Naive B cell (primary cell): Measurements from ENCODE around the gene CLASP1. TPM values are rescaled to one million over a fixed set of nuclear protein-coding genes. Genes with fewer than 3 reads are reported as not detected.
"Not testable (repeated sequence)": the region's sequence is repeated elsewhere in the genome, so short reads cannot be mapped to it uniquely, and the experiment has no call there.

Experiments
- ATAC-seq, 2 donors: fragments of 150-1000 bp; cut with Tn5 transposase; 2 replicates each; pipeline ENCODE4 v1.10.0; 2021; ENCODE audit warnings: low read depth in 2 of 2, mild to moderate bottlenecking in 2 of 2, moderate library complexity in 2 of 2
- DNase-seq: peaks from one replicate; pipeline ENCODE4 v3.0.0; 2022
- H3K27ac Mint-ChIP-seq, 6 donors: one replicate each; pipeline ENCODE4 v1.8.0; 2020 to 2022; ENCODE audit warnings: mild to moderate bottlenecking in 6 of 6, mixed read lengths in 6 of 6, moderate library complexity in 5 of 6, inconsistent platforms in 2 of 6
- H3K27me3 Mint-ChIP-seq, 3 donors: one replicate each; pipeline ENCODE4 v1.8.0; 2021 to 2022; ENCODE audit warnings: mixed read lengths in 3 of 3, mild to moderate bottlenecking in 1 of 3
- H3K36me3 Mint-ChIP-seq, 2 donors: one replicate each; pipeline ENCODE4 v1.8.0; 2020 to 2022; ENCODE audit warnings: mixed read lengths in 2 of 2, inconsistent platforms in 1 of 2, mild to moderate bottlenecking in 1 of 2
- H3K4me1 Mint-ChIP-seq, 3 donors: one replicate each; pipeline ENCODE4 v1.8.0; 2020 to 2022; ENCODE audit warnings: mixed read lengths in 3 of 3, inconsistent platforms in 1 of 3, mild to moderate bottlenecking in 1 of 3, moderate library complexity in 1 of 3
- H3K4me3 Mint-ChIP-seq, 8 donors: one replicate each; pipeline ENCODE4 v1.8.0; 2020 to 2022; ENCODE audit warnings: mild to moderate bottlenecking in 8 of 8, mixed read lengths in 8 of 8, moderate library complexity in 8 of 8, inconsistent platforms in 2 of 8
- H3K9me3 Mint-ChIP-seq, 7 donors: one replicate each; pipeline ENCODE4 v1.8.0; 2020 to 2022; ENCODE audit warnings: mixed read lengths in 7 of 7, mild to moderate bottlenecking in 5 of 7, inconsistent platforms in 2 of 7, moderate library complexity in 1 of 7
- polyA plus RNA-seq, 6 donors: library from polyadenylated mRNA; unstranded; fragments of 300-500 nt; fragmentation: Illumina TruSeq; gene quantifications; one replicate each; pipeline ENCODE4 v1.2.3, GENCODE V29; 2021; ENCODE audit warnings: low read depth in 6 of 6

The CLASP1 gene
- polyA plus RNA-seq, 6 donors from 2014 or later, result 4.6 to 24.1 (median 13.5) TPM

- Mint-ChIP-seq H3K4me3 (no peak overlapping the region), H3K4me1 (no peaks in the 10 kb centered on the region), H3K36me3 (peaks cover 38 to 40% of the 10 kb centered on the region in 2 donors), H3K27me3 (no peaks in the 10 kb centered on the region), H3K9me3 (no peaks in the 10 kb centered on the region), H3K27ac (peak overlapping the region in 1 of 6 donors; percentile 49)
- ATAC-seq (no peak), DNase-seq (no peak)
Observed at GRCh38 chr2:121442889-121443288, 206.4 kb downstream of the CLASP1 start.

GRCh38 chr2:121438290-121438689, 211.0 kb downstream of the CLASP1 start:
- not testable (repeated sequence) for DNase-seq, H3K4me1 Mint-ChIP-seq, H3K27ac Mint-ChIP-seq, ATAC-seq, H3K27me3 Mint-ChIP-seq, H3K9me3 Mint-ChIP-seq, H3K4me3 Mint-ChIP-seq
- H3K36me3 Mint-ChIP-seq, result peaks cover 11 to 13% of the 10 kb centered on the region in 2 donors

DNA sequence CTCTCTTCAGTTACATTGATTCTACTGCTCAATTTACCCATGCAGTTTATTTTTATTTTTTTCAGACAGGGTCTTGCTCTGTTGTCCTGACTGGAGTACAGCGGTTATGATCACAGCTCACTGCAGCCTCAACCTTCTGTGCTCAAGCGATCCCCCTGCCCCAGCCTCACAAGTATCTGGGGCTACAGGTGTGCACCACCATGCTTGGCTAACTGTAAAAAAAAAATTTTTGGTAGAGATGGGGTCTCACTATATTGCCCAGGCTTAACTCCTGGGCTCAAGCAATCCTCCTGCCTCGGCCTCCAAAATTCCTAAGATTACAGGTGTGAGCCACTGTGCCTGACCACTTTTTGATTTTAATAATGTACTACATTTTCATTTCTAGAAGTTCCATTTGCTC, 212.3 kb downstream of the CLASP1 start:
- DNase-seq, result no peak
- no peak overlapping the region for H3K4me3 Mint-ChIP-seq
- H3K36me3 Mint-ChIP-seq, result peaks cover 7 to 8% of the 10 kb centered on the region in 2 donors
- no peaks in the 10 kb centered on the region for H3K27me3 Mint-ChIP-seq
- H3K9me3 Mint-ChIP-seq, result no peaks in the 10 kb centered on the region
- no peak for ATAC-seq
- no peak overlapping the region for H3K27ac Mint-ChIP-seq
- H3K4me1 Mint-ChIP-seq, result no peaks in the 10 kb centered on the region

- peaks cover 6 to 7% of the 10 kb centered on the region in 2 donors for H3K36me3 Mint-ChIP-seq
- no peak overlapping the region for H3K4me3 Mint-ChIP-seq
- no peak for ATAC-seq
- DNase-seq, result no peak
- no peaks in the 10 kb centered on the region for H3K9me3 Mint-ChIP-seq
- H3K27me3 Mint-ChIP-seq, result no peaks in the 10 kb centered on the region
- H3K4me1 Mint-ChIP-seq, result no peaks in the 10 kb centered on the region
- H3K27ac Mint-ChIP-seq, result peak overlapping the region in 2 of 6 donors; percentile 41 to 65
Observed at GRCh38 chr2:121435790-121436189, 213.5 kb downstream of the CLASP1 start.

DNA sequence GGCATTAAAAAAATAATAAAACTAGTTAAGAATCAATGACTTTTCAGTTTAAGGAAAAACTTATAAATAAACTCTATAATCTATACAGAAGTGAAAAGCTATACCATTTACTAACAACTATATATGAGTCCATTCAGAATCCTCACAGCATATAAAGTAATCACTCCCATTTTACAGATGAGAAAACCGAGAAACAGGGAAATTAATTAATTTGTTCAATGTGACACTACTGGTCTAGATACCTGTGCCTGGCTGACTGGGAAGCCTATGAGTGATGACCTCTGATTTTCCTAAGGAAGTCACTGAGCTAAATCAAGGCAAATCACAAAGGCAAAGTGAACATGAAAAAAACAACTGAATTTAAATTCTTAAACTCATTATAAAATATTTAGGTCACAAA, 218.0 kb downstream of the CLASP1 start:
- no peak overlapping the region for H3K27ac Mint-ChIP-seq
- no peaks in the 10 kb centered on the region for H3K27me3 Mint-ChIP-seq
- peaks cover 19 to 29% of the 10 kb centered on the region in 2 donors for H3K36me3 Mint-ChIP-seq
- no peak overlapping the region for H3K4me3 Mint-ChIP-seq
- no peaks in the 10 kb centered on the region for H3K4me1 Mint-ChIP-seq
- H3K9me3 Mint-ChIP-seq, result no peaks in the 10 kb centered on the region
- no peak for DNase-seq
- ATAC-seq, result no peak

GRCh38 chr2:121429927-121430520, 219.2 kb downstream of the CLASP1 start:
- no peak for DNase-seq
- H3K4me1 Mint-ChIP-seq, result no peaks in the 10 kb centered on the region
- no peak for ATAC-seq
- H3K36me3 Mint-ChIP-seq, result peaks cover 19 to 32% of the 10 kb centered on the region in 2 donors
- H3K27ac Mint-ChIP-seq, result peak overlapping the region in 1 of 6 donors; percentile 59
- H3K27me3 Mint-ChIP-seq, result no peaks in the 10 kb centered on the region
- no peaks in the 10 kb centered on the region for H3K9me3 Mint-ChIP-seq
- no peak overlapping the region for H3K4me3 Mint-ChIP-seq

- Mint-ChIP-seq H3K27ac (peak overlapping the region in 3 of 6 donors; percentile 12 to 69 (median 59)), H3K27me3 (no peaks in the 10 kb centered on the region), H3K4me1 (no peaks in the 10 kb centered on the region), H3K4me3 (peak overlapping the region in 1 of 8 donors; percentile 47), H3K36me3 (peaks cover 19 to 32% of the 10 kb centered on the region in 2 donors), H3K9me3 (no peaks in the 10 kb centered on the region)
- DNase-seq (no peak), ATAC-seq (no peak)
Observed at GRCh38 chr2:121429119-121429903, 220.0 kb downstream of the CLASP1 start.

GRCh38 chr2:121427187-121427689, 222.0 kb downstream of the CLASP1 start:
- H3K4me3 Mint-ChIP-seq, result no peak overlapping the region
- no peaks in the 10 kb centered on the region for H3K27me3 Mint-ChIP-seq
- ATAC-seq (no peak), DNase-seq (no peak)
- no peaks in the 10 kb centered on the region for H3K9me3 Mint-ChIP-seq
- H3K36me3 Mint-ChIP-seq, result peaks cover 26 to 32% of the 10 kb centered on the region in 2 donors
- H3K4me1 Mint-ChIP-seq, result no peaks in the 10 kb centered on the region
- H3K27ac Mint-ChIP-seq, result peak overlapping the region in 1 of 6 donors; percentile 12

- peaks cover 14 to 16% of the 10 kb centered on the region in 2 donors for H3K36me3 Mint-ChIP-seq
- no peaks in the 10 kb centered on the region for H3K27me3 Mint-ChIP-seq
- no peaks in the 10 kb centered on the region for H3K4me1 Mint-ChIP-seq
- H3K27ac Mint-ChIP-seq, result peak overlapping the region in 1 of 6 donors; percentile 5
- DNase-seq, result no peak
- ATAC-seq, result no peak
- no peak overlapping the region for H3K4me3 Mint-ChIP-seq
- H3K9me3 Mint-ChIP-seq, result no peaks in the 10 kb centered on the region
Observed at GRCh38 chr2:121420486-121420885, 228.8 kb downstream of the CLASP1 start.

DNA sequence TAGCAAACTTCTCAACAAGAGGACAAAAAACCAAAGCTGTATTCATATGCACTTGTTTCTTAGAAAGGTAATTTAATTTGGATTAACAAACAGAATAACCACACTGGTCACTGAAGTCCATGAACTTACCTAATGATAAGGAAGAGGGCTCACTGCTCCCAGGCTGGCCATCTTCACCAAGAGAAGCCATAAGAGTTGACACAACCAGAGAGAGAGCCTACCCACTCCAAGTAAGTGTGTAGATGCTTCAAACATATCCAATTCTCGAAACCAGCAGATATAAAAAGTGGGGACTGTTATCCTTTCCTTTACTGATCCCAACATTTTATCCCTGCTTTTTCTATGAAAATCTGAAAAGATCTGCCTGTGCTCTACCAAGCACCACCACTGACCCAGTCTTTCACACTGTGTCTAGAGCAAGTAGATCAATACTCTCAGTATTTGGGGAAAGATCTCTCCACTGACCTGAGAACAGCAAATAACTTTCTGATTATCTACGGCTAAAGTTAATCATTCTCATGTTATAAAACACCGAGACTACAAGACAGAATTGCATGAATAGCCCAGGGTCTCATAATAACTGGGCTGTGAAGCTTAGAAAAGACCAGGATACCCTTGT, 230.1 kb downstream of the CLASP1 start:
- no peaks in the 10 kb centered on the region for H3K9me3 Mint-ChIP-seq
- no peak overlapping the region for H3K4me3 Mint-ChIP-seq
- ATAC-seq (no peak), DNase-seq (no peak)
- H3K27me3 Mint-ChIP-seq, result no peaks in the 10 kb centered on the region
- H3K27ac Mint-ChIP-seq, result no peak overlapping the region
- peaks cover 14 to 15% of the 10 kb centered on the region in 2 donors for H3K36me3 Mint-ChIP-seq
- H3K4me1 Mint-ChIP-seq, result no peaks in the 10 kb centered on the region

- no peak for ATAC-seq
- Mint-ChIP-seq H3K36me3 (peaks cover 9 to 14% of the 10 kb centered on the region in 2 donors), H3K9me3 (no peaks in the 10 kb centered on the region), H3K27me3 (no peaks in the 10 kb centered on the region), H3K4me1 (no peaks in the 10 kb centered on the region), H3K27ac (peak overlapping the region in 1 of 6 donors; percentile 17), H3K4me3 (no peak overlapping the region)
- DNase-seq, result no peak
Observed at GRCh38 chr2:121418494-121419058, 230.7 kb downstream of the CLASP1 start.

DNA sequence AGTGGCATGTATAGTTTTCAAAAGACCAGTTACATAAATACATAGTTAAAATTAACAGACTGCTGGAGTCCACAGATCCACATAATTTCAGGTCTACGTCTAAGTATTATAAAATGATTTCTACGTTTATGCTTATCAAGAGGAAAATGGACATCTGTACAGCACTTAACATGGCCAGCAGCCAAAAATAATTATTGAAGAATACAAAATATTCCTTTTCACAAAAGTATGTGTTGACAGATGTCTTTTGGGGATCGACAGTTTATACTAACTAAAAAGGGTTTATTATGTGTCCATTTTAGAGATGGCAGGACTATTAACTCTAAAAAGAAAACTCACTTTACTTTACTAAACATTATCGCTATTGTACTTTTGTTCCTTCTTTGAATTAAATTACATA, 231.4 kb downstream of the CLASP1 start:
- no peaks in the 10 kb centered on the region for H3K9me3 Mint-ChIP-seq
- H3K27me3 Mint-ChIP-seq, result no peaks in the 10 kb centered on the region
- peak overlapping the region in 1 of 6 donors; percentile 17 for H3K27ac Mint-ChIP-seq
- H3K4me3 Mint-ChIP-seq, result no peak overlapping the region
- no peak for ATAC-seq
- no peak for DNase-seq
- peaks cover 9 to 18% of the 10 kb centered on the region in 2 donors for H3K36me3 Mint-ChIP-seq
- H3K4me1 Mint-ChIP-seq, result no peaks in the 10 kb centered on the region

GRCh38 chr2:121415727-121416126, 233.5 kb downstream of the CLASP1 start:
- Mint-ChIP-seq H3K27me3 (no peaks in the 10 kb centered on the region), H3K4me3 (no peak overlapping the region), H3K9me3 (no peaks in the 10 kb centered on the region), H3K4me1 (no peaks in the 10 kb centered on the region), H3K36me3 (peaks cover 9 to 21% of the 10 kb centered on the region in 2 donors), H3K27ac (no peak overlapping the region)
- ATAC-seq (no peak), DNase-seq (no peak)
